ENCODE data around the gene STK38. TPM values are rescaled to one million over a fixed set of nuclear protein-coding genes. Genes with fewer than 3 reads are reported as not detected.

STK38 gene
- total and polyA plus RNA-seq, 2 of the 13 experiments (the other 11 are each of a cell fraction or from before 2014, with no cell fraction given), result 10.3 to 20.7 TPM

DNA sequence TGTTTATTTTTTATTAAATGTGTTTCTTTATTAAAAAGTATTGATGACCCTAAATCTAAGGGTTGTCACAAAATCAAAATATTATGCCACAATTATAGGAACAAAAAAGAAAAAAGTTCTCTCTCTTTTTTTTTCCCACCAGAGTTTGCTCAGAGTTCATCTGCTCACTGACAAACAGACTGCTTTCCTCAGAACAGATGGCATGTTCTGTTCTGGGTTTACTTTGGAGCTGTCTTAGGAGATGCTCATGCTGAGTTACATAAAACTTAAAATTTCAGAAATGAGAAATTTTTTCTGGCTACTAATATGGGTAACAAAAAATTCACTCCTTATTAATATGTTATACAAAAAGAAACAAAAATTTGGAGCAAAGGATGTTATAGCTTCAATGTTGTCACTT, 30.3 kb downstream of the STK38 start:
- no peak for ATAC-seq
- intact Hi-C loops (cut with micrococcal nuclease; ENCODE audit: unreplicated experiment), result no loop called here
- DNase-seq (ENCODE audit: low spot score), result no peak
- H3K27me3 ChIP-seq (ENCODE audit: control insufficient read depth in 1 of 2, insufficient read depth in 2 of 2, low read length in 2 of 2), result no peaks in the 10 kb centered on the region
- no peak overlapping the region for H3K27ac ChIP-seq (ENCODE audit: extremely low read length, insufficient read depth, low read length)
- CTCF ChIA-PET (ENCODE audit: low intra/inter-chr PET ratio, low total read pairs), result no interaction called here
- H3K79me2 ChIP-seq (ENCODE audit: insufficient read depth, low read length), result no peaks in the 10 kb centered on the region
- no peak overlapping the region for H3K9ac ChIP-seq (ENCODE audit: insufficient read depth, low read depth, low read length)
- H3K4me3 ChIP-seq (replicated peaks in 1 of 3; ENCODE audit: insufficient read depth in 1 of 3, low read depth in 2 of 3, low read length in 3 of 3), result no peak overlapping the region
- H2AFZ ChIP-seq (ENCODE audit: low read length), result no peak overlapping the region
- H3K36me3 ChIP-seq (replicated peaks in 1 of 2; ENCODE audit: control insufficient read depth in 1 of 2, insufficient read depth in 2 of 2, low read length in 2 of 2), result peaks cover 10 to 22% of the 10 kb centered on the region in 2 experiments
- no peak for TF ChIP-seq RFX3 (CRISPR knock-in tag; IDR thresholded peaks at IDR 0.05)
- no peak for TF ChIP-seq ZNF891 (CRISPR knock-in tag; IDR thresholded peaks at IDR 0.05)
- no peak for TF ChIP-seq TOPORS (CRISPR knock-in tag; IDR thresholded peaks at IDR 0.05)
- TF ChIP-seq ASH2L (IDR thresholded peaks at IDR 0.05; ENCODE audit: insufficient read length, low read depth, low read length), result no peak
- TF ChIP-seq NCOA2 (CRISPR knock-in tag; IDR thresholded peaks at IDR 0.05), result no peak
- TF ChIP-seq GTF3A (CRISPR knock-in tag; conservative IDR thresholded peaks at IDR 0.05), result no peak
- TF ChIP-seq, protein P1, sequence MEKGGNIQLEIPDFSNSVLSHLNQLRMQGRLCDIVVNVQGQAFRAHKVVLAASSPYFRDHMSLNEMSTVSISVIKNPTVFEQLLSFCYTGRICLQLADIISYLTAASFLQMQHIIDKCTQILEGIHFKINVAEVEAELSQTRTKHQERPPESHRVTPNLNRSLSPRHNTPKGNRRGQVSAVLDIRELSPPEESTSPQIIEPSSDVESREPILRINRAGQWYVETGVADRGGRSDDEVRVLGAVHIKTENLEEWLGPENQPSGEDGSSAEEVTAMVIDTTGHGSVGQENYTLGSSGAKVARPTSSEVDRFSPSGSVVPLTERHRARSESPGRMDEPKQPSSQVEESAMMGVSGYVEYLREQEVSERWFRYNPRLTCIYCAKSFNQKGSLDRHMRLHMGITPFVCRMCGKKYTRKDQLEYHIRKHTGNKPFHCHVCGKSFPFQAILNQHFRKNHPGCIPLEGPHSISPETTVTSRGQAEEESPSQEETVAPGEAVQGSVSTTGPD (CRISPR knock-in tag; IDR thresholded peaks at IDR 0.05), result no peak
- TF ChIP-seq ZIK1 (CRISPR knock-in tag; IDR thresholded peaks at IDR 0.05; ENCODE audit: borderline replicate concordance, low read depth), result no peak
- TF ChIP-seq, protein P2, sequence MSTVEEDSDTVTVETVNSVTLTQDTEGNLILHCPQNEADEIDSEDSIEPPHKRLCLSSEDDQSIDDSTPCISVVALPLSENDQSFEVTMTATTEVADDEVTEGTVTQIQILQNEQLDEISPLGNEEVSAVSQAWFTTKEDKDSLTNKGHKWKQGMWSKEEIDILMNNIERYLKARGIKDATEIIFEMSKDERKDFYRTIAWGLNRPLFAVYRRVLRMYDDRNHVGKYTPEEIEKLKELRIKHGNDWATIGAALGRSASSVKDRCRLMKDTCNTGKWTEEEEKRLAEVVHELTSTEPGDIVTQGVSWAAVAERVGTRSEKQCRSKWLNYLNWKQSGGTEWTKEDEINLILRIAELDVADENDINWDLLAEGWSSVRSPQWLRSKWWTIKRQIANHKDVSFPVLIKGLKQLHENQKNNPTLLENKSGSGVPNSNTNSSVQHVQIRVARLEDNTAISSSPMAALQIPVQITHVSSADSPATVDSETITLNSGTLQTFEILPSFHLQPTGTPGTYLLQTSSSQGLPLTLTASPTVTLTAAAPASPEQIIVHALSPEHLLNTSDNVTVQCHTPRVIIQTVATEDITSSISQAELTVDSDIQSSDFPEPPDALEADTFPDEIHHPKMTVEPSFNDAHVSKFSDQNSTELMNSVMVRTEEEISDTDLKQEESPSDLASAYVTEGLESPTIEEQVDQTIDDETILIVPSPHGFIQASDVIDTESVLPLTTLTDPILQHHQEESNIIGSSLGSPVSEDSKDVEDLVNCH (CRISPR knock-in tag; IDR thresholded peaks at IDR 0.05), result no peak
- TF ChIP-seq, protein P3, sequence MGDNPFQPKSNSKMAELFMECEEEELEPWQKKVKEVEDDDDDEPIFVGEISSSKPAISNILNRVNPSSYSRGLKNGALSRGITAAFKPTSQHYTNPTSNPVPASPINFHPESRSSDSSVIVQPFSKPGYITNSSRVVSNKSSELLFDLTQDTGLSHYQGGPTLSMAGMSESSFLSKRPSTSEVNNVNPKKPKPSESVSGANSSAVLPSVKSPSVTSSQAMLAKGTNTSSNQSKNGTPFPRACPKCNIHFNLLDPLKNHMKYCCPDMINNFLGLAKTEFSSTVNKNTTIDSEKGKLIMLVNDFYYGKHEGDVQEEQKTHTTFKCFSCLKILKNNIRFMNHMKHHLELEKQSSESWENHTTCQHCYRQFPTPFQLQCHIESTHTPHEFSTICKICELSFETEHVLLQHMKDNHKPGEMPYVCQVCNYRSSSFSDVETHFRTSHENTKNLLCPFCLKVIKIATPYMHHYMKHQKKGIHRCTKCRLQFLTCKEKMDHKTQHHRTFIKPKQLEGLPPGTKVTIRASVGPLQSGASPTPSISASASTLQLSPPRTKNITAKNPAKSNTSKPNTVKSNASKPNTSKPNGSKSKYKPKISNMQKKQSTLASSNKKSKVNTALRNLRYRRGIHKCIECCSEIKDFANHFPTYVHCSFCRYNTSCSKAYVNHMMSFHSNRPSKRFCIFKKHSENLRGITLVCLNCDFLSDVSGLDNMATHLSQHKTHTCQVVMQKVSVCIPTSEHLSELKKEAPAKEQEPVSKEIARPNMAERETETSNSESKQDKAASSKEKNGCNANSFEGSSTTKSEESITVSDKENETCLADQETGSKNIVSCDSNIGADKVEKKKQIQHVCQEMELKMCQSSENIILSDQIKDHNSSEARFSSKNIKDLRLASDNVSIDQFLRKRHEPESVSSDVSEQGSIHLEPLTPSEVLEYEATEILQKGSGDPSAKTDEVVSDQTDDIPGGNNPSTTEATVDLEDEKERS (CRISPR knock-in tag; IDR thresholded peaks at IDR 0.05), result no peak
- no peak for TF ChIP-seq MED1 (CRISPR knock-in tag; IDR thresholded peaks at IDR 0.05)
- TF ChIP-seq ZNF232 (CRISPR knock-in tag; IDR thresholded peaks at IDR 0.05; ENCODE audit: borderline replicate concordance), result no peak
- no peak for TF ChIP-seq KLF13 (CRISPR knock-in tag; IDR thresholded peaks at IDR 0.05)
- TF ChIP-seq CBX1 (IDR thresholded peaks at IDR 0.05; ENCODE audit: low read depth), result no peak
- TF ChIP-seq ZNF839 (CRISPR knock-in tag; IDR thresholded peaks at IDR 0.05; ENCODE audit: borderline replicate concordance), result no peak
- no peak for TF ChIP-seq GATAD1 (CRISPR knock-in tag; IDR thresholded peaks at IDR 0.05)
- TF ChIP-seq RFXANK (CRISPR knock-in tag; IDR thresholded peaks at IDR 0.05), result no peak
- no peak for TF ChIP-seq ZMYM2 (CRISPR knock-in tag; IDR thresholded peaks at IDR 0.05)
- no peak for TF ChIP-seq SP5 (CRISPR knock-in tag; IDR thresholded peaks at IDR 0.05; ENCODE audit: borderline replicate concordance, low read depth)
- TF ChIP-seq TCF7L2 (IDR thresholded peaks at IDR 0.05; ENCODE audit: low read depth, low read length), result no peak
- no peak for FAIRE-seq
- H3K9me3 ChIP-seq (ENCODE audit: low read length), result no peaks in the 10 kb centered on the region
- POLR2A ChIA-PET, result interaction anchor here (0.7 to 1.1 kb wide), 2 partner anchors 50 to 76 kb away, joined by 3 read pairs; no protein-coding TSS in a partner anchor
- no peak overlapping the region for H3K4me2 ChIP-seq (ENCODE audit: low read depth, low read length)
- in situ Hi-C loops (cut with HindIII; ENCODE audit: extremely low pct_ligation_motif_present, low pct_unique_long_range_greater_than_20kb), result no loop called here
- no peaks in the 10 kb centered on the region for H4K20me1 ChIP-seq (ENCODE audit: insufficient read depth, low read length)
- H3K4me1 ChIP-seq (ENCODE audit: insufficient read depth, low read length), result peaks cover 31% of the 10 kb centered on the region
- no TSS peak for BruUV-seq (replicated peaks)
